HepG2 (cell line): Measurements from ENCODE around the gene MOXD1. TPM values are rescaled to one million over a fixed set of nuclear protein-coding genes. Genes with fewer than 3 reads are reported as not detected.

ENCODE experiments used
- ATAC-seq: fragments of 200-7000 bp; cut with Tn5 transposase; 3 replicates; pipeline ENCODE4 v1.9.1; 2020; ENCODE audit warnings: mild to moderate bottlenecking, moderate library complexity
- BruUV-seq: library from RNA; stranded (reverse); fragments of 400-500 nt; replicated peaks from 2 replicates; lab custom pipeline; 2021; lab: Mats Ljungman, UMichigan
- CTCF ChIA-PET: fragments of 300-600 bp; formaldehyde crosslinking; extraction: SDS; loops from one replicate; lab custom pipeline; 2021; ENCODE audit warnings: low total read pairs, inconsistent platforms, low intra/inter-chr PET ratio; lab: Yijun Ruan, JAX
- POLR2A ChIA-PET: fragments of 350-600 bp; sonication (Branson Sonifier 250); formaldehyde crosslinking; loops from one replicate; lab custom pipeline; 2020; ENCODE audit warnings: antibody characterized with exemption, inconsistent platforms; lab: Yijun Ruan, JAX
- DNase-seq: peaks from one replicate; pipeline ENCODE4 v3.0.0-alpha.2; 2015; ENCODE audit warnings: low spot score
- FAIRE-seq: peaks from 3 replicates; lab custom pipeline; 2011; peaks lifted over from hg19 to GRCh38; lab: Jason Lieb, UNC
- H2AFZ ChIP-seq: one replicate; pipeline ENCODE4 v1.6.1; 2011; ENCODE audit warnings: low read length, inconsistent platforms
- H3K27ac ChIP-seq: fragments of 300-600 bp; 3 replicates; pipeline ENCODE4 v1.8.0; 2011; ENCODE audit warnings: mixed run types, mild to moderate bottlenecking, mixed read lengths, low read length, inconsistent platforms; ENCODE audit not compliant: insufficient read depth; ENCODE audit errors: extremely low read length
- H3K27me3 ChIP-seq, 2 experiments: fragments of 200-600 bp in 1 of 2; 2 replicates in 1 of 2; 3 replicates in 1 of 2; pipeline versions ENCODE4 v1.6.0 to v1.8.0; 2011; ENCODE audit warnings: low read length in 2 of 2, mild to moderate bottlenecking in 2 of 2, moderate library complexity in 2 of 2, inconsistent platforms in 1 of 2; ENCODE audit not compliant: insufficient read depth in 2 of 2, control insufficient read depth in 1 of 2
- H3K36me3 ChIP-seq, 2 experiments: fragments of 200-600 bp in 1 of 2; replicated peaks in 1 of 2; 2 replicates in 1 of 2; 3 replicates in 1 of 2; pipeline versions ENCODE4 v1.5.1 to v1.8.0; 2011; ENCODE audit warnings: low read length in 2 of 2, inconsistent platforms in 1 of 2; ENCODE audit not compliant: insufficient read depth in 2 of 2, control insufficient read depth in 1 of 2
- H3K4me1 ChIP-seq: 2 replicates; pipeline ENCODE4 v1.5.1; 2012; ENCODE audit warnings: low read length, inconsistent platforms; ENCODE audit not compliant: insufficient read depth
- H3K4me2 ChIP-seq: 2 replicates; pipeline ENCODE4 v1.6.0; 2011; ENCODE audit warnings: low read depth, low read length, inconsistent platforms
- H3K4me3 ChIP-seq, 3 experiments: fragments of 200-600 bp in 1 of 3; sonication (generic), shearing (Covaris generic) in 1 of 3; replicated peaks in 1 of 3; 2 replicates each; pipeline ENCODE4 v1.5.1; 2011 to 2016; ENCODE audit warnings: low read length in 3 of 3, inconsistent platforms in 2 of 3, low read depth in 2 of 3, mild to moderate bottlenecking in 2 of 3, control low read depth in 1 of 3, mixed read lengths in 1 of 3; ENCODE audit not compliant: insufficient read depth in 1 of 3
- H3K79me2 ChIP-seq: one replicate; pipeline ENCODE4 v1.6.1; 2011; ENCODE audit warnings: low read length, inconsistent platforms; ENCODE audit not compliant: insufficient read depth
- H3K9ac ChIP-seq: 2 replicates; pipeline ENCODE4 v1.6.0; 2011; ENCODE audit warnings: mild to moderate bottlenecking, low read depth, low read length, inconsistent platforms; ENCODE audit not compliant: insufficient read depth
- H3K9me3 ChIP-seq: 2 replicates; pipeline ENCODE4 v1.5.1; 2012; ENCODE audit warnings: mild to moderate bottlenecking, low read length
- H4K20me1 ChIP-seq: 2 replicates; pipeline ENCODE4 v1.6.0; 2011; ENCODE audit warnings: inconsistent platforms, mild to moderate bottlenecking, low read length, moderate library complexity; ENCODE audit not compliant: insufficient read depth
- EZH2 ChIP-seq: conservative IDR thresholded peaks from 2 replicates; pipeline ENCODE4 v1.6.1; 2012; ENCODE audit warnings: mild to moderate bottlenecking, low read depth, low read length, moderate library complexity
- FOSL1 ChIP-seq: sonication (generic); formaldehyde crosslinking; IDR thresholded peaks from 2 replicates; pipeline ENCODE4 v1.9.0; 2021; ENCODE audit warnings: missing genetic modification reagents, borderline replicate concordance
- KDM3A ChIP-seq: IDR thresholded peaks from 2 replicates; pipeline ENCODE4 v1.6.1; 2018; ENCODE audit warnings: low read depth, missing compliant biosample characterization
- KDM5A ChIP-seq: fragments of 200-600 bp; sonication (generic); IDR thresholded peaks from 2 replicates; pipeline ENCODE4 v1.7.0; 2018; ENCODE audit warnings: antibody characterized with exemption, mild to moderate bottlenecking, low read length, borderline replicate concordance
- SIN3A ChIP-seq: IDR thresholded peaks from 2 replicates; pipeline ENCODE4 v1.6.1; 2011; ENCODE audit warnings: low read depth, mild to moderate bottlenecking, control low read depth, low read length, borderline replicate concordance
- WIZ ChIP-seq: sonication (generic); formaldehyde crosslinking; IDR thresholded peaks from 2 replicates; pipeline ENCODE4 v1.5.1; 2020; ENCODE audit warnings: mild to moderate bottlenecking, missing genetic modification reagents
- ZBTB7B ChIP-seq: sonication (generic); formaldehyde crosslinking; IDR thresholded peaks from 2 replicates; pipeline ENCODE4 v1.4.0; 2020; ENCODE audit warnings: missing genetic modification reagents
- ZNF761 ChIP-seq: sonication (generic); formaldehyde crosslinking; conservative IDR thresholded peaks from 2 replicates; pipeline ENCODE4 v1.4.0; 2020; ENCODE audit warnings: mild to moderate bottlenecking, missing genetic modification reagents
- ZNF780A ChIP-seq: sonication (generic); formaldehyde crosslinking; IDR thresholded peaks from 2 replicates; pipeline ENCODE4 v1.8.0; 2022; ENCODE audit warnings: mild to moderate bottlenecking, missing genetic modification reagents, moderate library complexity
- WGBS: methylation state at CpG from one replicate; pipeline ENCODE4 v1.1.6; 2017; ENCODE audit warnings: low lambda C conversion rate; 5-methylcytosine and 5-hydroxymethylcytosine counted together
- in situ Hi-C: cut with HindIII; loops from 2 replicates; pipeline ENCODE4 v1.10.0; 2017; ENCODE audit warnings: low pct_unique_long_range_greater_than_20kb; ENCODE audit not compliant: extremely low pct_ligation_motif_present
- intact Hi-C: fragments of 100-400 bp; cut with micrococcal nuclease; formaldehyde crosslinking; loops from one replicate; pipeline ENCODE4 v1.10.0; 2022; ENCODE audit not compliant: unreplicated experiment
- polyA plus RNA-seq, 8 experiments: library from polyadenylated mRNA; depleted of rRNA in 3 of 8; stranded (reverse) in 7 of 8; unstranded in 1 of 8; fragments of >200 nt; fragmentation: Illumina TruSeq in 4 of 8; extraction: Trizol in 4 of 8; gene quantifications; 2 replicates each; pipeline versions ENCODE4 v1.2.1 to v1.2.3, GENCODE V29; 2011 to 2016; ENCODE audit warnings: low read depth in 4 of 8, missing spikeins in 1 of 8, mixed read lengths in 1 of 8; ENCODE audit not compliant: insufficient read depth in 1 of 8
- total RNA-seq, 5 experiments: library from RNA; depleted of rRNA; stranded (reverse); fragments of >200 nt; fragmentation: Illumina TruSeq; extraction: Trizol; gene quantifications; 2 replicates each; pipeline ENCODE4 v1.2.3, GENCODE V29; 2016; ENCODE audit warnings: low read depth in 1 of 5
- TF ChIP-seq, protein P1 (sequence below): sonication (generic); formaldehyde crosslinking; IDR thresholded peaks from 2 replicates; pipeline ENCODE4 v1.4.0; 2020; ENCODE audit warnings: missing genetic modification reagents
- TF ChIP-seq, protein P2 (sequence below): sonication (generic); formaldehyde crosslinking; IDR thresholded peaks from 2 replicates; pipeline ENCODE4 v1.8.1; 2023; ENCODE audit warnings: mild to moderate bottlenecking, missing genetic modification reagents, borderline replicate concordance

Gene MOXD1
- total and polyA plus RNA-seq, 2 of the 13 experiments (the other 11 are each of a cell fraction or from before 2014, with no cell fraction given) = 0.03 TPM; not detected in 1

DNA sequence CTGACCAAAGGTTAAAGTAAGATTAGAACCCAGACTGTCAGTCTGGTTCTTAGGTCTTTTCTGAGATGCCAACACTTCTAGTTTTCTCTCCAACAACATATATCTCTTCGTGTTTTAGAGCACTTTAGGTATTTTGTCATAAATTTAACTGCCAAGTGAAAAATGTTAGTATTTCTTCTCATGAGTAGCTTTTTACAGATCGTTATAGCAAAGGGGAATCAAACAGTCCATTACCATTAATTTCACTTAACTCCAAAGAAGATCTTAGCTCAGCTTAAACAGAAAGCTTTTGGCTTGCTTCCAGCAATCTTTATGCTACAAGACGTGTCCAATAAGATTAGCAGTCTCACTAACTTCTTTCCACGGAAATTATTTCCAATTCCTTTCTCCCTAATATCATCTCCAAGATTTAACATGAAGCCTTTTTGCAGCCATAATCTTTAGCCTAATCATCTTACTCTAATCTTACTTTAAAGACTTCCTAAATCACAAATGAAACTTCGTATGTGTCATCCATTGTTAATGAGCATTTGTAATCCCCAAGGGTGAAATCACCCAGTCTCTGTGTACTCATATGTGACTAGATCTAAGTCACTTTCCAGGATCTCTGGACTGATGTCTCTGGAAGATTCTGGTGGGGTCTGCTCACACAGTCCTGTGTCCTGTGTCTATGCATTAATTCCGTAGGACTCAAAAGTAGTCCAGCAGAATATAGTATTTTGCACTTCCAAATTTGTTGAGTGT lies 38.7 kb downstream of the MOXD1 start:
- no peak for ATAC-seq
- no peak overlapping the region for H2AFZ ChIP-seq
- in situ Hi-C loops = no loop called here
- H3K4me2 ChIP-seq = no peak overlapping the region
- H4K20me1 ChIP-seq = no peaks in the 10 kb centered on the region
- H3K27ac ChIP-seq = no peak overlapping the region
- H3K9ac ChIP-seq = no peak overlapping the region
- TF ChIP-seq EZH2 (no peak), SIN3A (no peak), KDM5A (no peak), ZBTB7B (no peak), KDM3A (CRISPR knock-in tag) (no peak), ZNF761 (no peak), WIZ (CRISPR knock-in tag) (no peak), ZNF780A (CRISPR knock-in tag) (no peak), FOSL1 (CRISPR knock-in tag) (no peak)
- TF ChIP-seq, protein P1, sequence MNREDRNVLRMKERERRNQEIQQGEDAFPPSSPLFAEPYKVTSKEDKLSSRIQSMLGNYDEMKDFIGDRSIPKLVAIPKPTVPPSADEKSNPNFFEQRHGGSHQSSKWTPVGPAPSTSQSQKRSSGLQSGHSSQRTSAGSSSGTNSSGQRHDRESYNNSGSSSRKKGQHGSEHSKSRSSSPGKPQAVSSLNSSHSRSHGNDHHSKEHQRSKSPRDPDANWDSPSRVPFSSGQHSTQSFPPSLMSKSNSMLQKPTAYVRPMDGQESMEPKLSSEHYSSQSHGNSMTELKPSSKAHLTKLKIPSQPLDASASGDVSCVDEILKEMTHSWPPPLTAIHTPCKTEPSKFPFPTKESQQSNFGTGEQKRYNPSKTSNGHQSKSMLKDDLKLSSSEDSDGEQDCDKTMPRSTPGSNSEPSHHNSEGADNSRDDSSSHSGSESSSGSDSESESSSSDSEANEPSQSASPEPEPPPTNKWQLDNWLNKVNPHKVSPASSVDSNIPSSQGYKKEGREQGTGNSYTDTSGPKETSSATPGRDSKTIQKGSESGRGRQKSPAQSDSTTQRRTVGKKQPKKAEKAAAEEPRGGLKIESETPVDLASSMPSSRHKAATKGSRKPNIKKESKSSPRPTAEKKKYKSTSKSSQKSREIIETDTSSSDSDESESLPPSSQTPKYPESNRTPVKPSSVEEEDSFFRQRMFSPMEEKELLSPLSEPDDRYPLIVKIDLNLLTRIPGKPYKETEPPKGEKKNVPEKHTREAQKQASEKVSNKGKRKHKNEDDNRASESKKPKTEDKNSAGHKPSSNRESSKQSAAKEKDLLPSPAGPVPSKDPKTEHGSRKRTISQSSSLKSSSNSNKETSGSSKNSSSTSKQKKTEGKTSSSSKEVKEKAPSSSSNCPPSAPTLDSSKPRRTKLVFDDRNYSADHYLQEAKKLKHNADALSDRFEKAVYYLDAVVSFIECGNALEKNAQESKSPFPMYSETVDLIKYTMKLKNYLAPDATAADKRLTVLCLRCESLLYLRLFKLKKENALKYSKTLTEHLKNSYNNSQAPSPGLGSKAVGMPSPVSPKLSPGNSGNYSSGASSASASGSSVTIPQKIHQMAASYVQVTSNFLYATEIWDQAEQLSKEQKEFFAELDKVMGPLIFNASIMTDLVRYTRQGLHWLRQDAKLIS = no peak
- TF ChIP-seq, protein P2, sequence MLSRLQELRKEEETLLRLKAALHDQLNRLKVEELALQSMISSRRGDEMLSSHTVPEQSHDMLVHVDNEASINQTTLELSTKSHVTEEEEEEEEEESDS (CRISPR knock-in tag) = no peak
- TF ChIP-seq, all 625 proteins: peak for 0
- under 1% methylated on average over 6 of the region's 6 CpGs for WGBS
- BruUV-seq = no TSS peak
- Histone ChIP-seq H3K79me2 (no peaks in the 10 kb centered on the region), H3K27me3 (no peaks in the 10 kb centered on the region), H3K4me1 (no peaks in the 10 kb centered on the region), H3K9me3 (no peaks in the 10 kb centered on the region), H3K4me3 (no peak overlapping the region), H3K36me3 (no peaks in the 10 kb centered on the region)
- FAIRE-seq = no peak
- POLR2A ChIA-PET = no interaction called here
- DNase-seq = no peak
- CTCF ChIA-PET = no interaction called here
- intact Hi-C loops = no loop called here
